Type B pancreatic cell (in vitro differentiated cells): Measurements from ENCODE around the gene A3GALT2. TPM values are rescaled to one million over a fixed set of nuclear protein-coding genes. Genes with fewer than 3 reads are reported as not detected.

Experiments used
- DNase-seq: peaks from one replicate; pipeline ENCODE4 v3.0.0; 2021; ENCODE audit warnings: mixed read lengths; ENCODE audit not compliant: unreplicated experiment; ENCODE audit errors: extremely low spot score
- H3K27ac Mint-ChIP-seq: 2 replicates; pipeline ENCODE4 v1.8.0; 2021; ENCODE audit warnings: mild to moderate bottlenecking, mixed read lengths
- H3K27me3 Mint-ChIP-seq: 2 replicates; pipeline ENCODE4 v1.8.0; 2021; ENCODE audit warnings: mixed read lengths
- H3K36me3 Mint-ChIP-seq: 2 replicates; pipeline ENCODE4 v1.8.0; 2021; ENCODE audit warnings: mixed read lengths
- H3K4me1 Mint-ChIP-seq: one replicate; pipeline ENCODE4 v1.8.0; 2021; ENCODE audit warnings: mixed read lengths; ENCODE audit not compliant: unreplicated experiment
- H3K4me3 Mint-ChIP-seq: 2 replicates; pipeline ENCODE4 v1.8.0; 2021; ENCODE audit warnings: mild to moderate bottlenecking, mixed read lengths
- H3K9me3 Mint-ChIP-seq: 2 replicates; pipeline ENCODE4 v1.8.0; 2021; ENCODE audit warnings: mixed read lengths
- total RNA-seq: library from RNA; stranded (reverse); gene quantifications from 2 replicates; pipeline ENCODE4 v1.2.1, GENCODE V29; 2021; ENCODE audit warnings: low replicate concordance
- TF ChIP-seq, protein P1 (sequence below): fragments of 200-600 bp; sonication (generic); conservative IDR thresholded peaks from 2 replicates; pipeline ENCODE4 v1.5.0; 2021; ENCODE audit warnings: antibody characterized with exemption, mild to moderate bottlenecking

Gene A3GALT2
- total RNA-seq, 1 donor from 2014 or later = 0.29 TPM

- DNase-seq = no peak
- TF ChIP-seq, protein P1, sequence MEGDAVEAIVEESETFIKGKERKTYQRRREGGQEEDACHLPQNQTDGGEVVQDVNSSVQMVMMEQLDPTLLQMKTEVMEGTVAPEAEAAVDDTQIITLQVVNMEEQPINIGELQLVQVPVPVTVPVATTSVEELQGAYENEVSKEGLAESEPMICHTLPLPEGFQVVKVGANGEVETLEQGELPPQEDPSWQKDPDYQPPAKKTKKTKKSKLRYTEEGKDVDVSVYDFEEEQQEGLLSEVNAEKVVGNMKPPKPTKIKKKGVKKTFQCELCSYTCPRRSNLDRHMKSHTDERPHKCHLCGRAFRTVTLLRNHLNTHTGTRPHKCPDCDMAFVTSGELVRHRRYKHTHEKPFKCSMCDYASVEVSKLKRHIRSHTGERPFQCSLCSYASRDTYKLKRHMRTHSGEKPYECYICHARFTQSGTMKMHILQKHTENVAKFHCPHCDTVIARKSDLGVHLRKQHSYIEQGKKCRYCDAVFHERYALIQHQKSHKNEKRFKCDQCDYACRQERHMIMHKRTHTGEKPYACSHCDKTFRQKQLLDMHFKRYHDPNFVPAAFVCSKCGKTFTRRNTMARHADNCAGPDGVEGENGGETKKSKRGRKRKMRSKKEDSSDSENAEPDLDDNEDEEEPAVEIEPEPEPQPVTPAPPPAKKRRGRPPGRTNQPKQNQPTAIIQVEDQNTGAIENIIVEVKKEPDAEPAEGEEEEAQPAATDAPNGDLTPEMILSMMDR = no peak
- H3K4me1 Mint-ChIP-seq = peaks cover 11% of the 10 kb centered on the region
- H3K27me3 Mint-ChIP-seq = no peaks in the 10 kb centered on the region
- no peak overlapping the region for H3K27ac Mint-ChIP-seq
- no peak overlapping the region for H3K4me3 Mint-ChIP-seq
- H3K9me3 Mint-ChIP-seq = no peaks in the 10 kb centered on the region
- H3K36me3 Mint-ChIP-seq = peaks cover 29% of the 10 kb centered on the region
Observed at GRCh38 chr1:33331444-33332356, 10.8 kb upstream of the A3GALT2 start.

DNA sequence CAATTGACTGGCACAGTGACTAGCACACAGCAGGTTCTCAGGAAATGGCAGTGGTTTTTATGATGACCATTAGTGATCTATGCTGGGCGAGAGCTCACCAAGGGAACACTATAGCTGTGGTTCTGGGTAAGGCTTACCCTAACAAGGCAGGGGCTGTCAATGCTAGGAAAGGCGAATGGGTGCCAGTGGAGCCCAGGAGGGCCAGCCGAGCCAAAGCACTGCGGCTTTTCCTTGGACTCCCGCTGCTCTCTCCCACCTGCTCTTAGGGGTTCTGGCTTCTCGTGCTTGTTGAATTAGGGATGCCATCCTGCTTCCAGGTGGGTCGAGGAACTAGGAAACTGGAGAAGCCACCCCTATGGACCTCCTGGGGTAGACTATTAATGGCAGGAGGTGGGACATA lies 10.0 kb upstream of the A3GALT2 start:
- Mint-ChIP-seq H3K27ac (no peak overlapping the region), H3K4me1 (peaks cover 7% of the 10 kb centered on the region), H3K36me3 (peaks cover 34% of the 10 kb centered on the region), H3K27me3 (no peaks in the 10 kb centered on the region), H3K4me3 (no peak overlapping the region), H3K9me3 (no peaks in the 10 kb centered on the region)
- TF ChIP-seq, protein P1 = no peak
- DNase-seq = no peak

DNA sequence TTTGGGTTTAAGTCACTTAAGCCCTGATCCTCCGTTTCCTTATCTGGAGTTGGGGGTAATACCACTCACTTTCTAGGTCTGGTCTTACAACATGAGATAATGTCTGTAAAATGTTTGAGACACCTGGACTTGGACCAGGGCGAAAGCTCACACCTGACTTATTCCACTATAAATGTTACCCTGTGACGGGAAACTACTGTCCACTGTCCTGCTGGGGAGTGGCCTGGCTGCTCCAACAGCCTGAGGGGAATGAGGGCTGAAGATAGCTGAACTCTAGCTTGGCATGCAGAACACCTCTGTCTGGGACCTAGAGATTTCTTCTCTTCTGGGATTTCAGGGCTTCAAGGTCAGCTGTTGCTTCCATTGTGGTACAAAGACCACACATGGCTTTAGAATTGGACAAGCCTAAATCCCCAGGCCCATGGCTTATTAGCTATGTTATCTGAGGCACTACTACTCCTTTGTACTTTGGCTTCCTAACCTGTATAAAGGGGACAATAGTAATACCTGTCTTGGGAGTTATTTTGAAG lies 9.5 kb upstream of the A3GALT2 start:
- no peaks in the 10 kb centered on the region for H3K27me3 Mint-ChIP-seq
- H3K36me3 Mint-ChIP-seq = peaks cover 38% of the 10 kb centered on the region
- H3K27ac Mint-ChIP-seq = no peak overlapping the region
- no peaks in the 10 kb centered on the region for H3K9me3 Mint-ChIP-seq
- TF ChIP-seq, protein P1 = no peak
- peaks cover 7% of the 10 kb centered on the region for H3K4me1 Mint-ChIP-seq
- no peak for DNase-seq
- no peak overlapping the region for H3K4me3 Mint-ChIP-seq

GRCh38 chr1:33329600-33330305 lies 8.9 kb upstream of the A3GALT2 start:
- no peaks in the 10 kb centered on the region for H3K27me3 Mint-ChIP-seq
- no peaks in the 10 kb centered on the region for H3K9me3 Mint-ChIP-seq
- no peaks in the 10 kb centered on the region for H3K4me1 Mint-ChIP-seq
- TF ChIP-seq, protein P1 = no peak
- DNase-seq = no peak
- H3K4me3 Mint-ChIP-seq = no peak overlapping the region
- H3K27ac Mint-ChIP-seq = no peak overlapping the region
- peaks cover 37% of the 10 kb centered on the region for H3K36me3 Mint-ChIP-seq

DNA sequence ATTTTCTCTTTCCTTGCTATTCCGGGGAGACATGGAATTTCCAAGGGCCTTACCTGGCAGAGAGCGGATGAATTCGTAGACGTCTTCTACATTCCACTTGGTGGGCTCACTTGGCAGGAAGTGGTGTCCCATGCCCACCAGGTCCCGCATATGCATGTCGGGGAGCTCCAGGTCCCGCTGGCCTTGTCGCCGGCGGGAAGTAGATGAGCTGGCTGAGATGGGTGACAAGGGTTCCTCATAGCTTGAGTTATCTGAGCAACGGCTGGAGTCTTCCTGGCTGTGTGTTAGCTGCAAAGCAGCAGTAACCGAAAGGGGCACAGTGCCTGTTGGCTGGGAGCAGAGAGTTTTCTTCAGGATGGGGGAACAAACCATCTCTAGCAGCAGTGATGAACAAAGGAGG lies 7.9 kb upstream of the A3GALT2 start:
- Mint-ChIP-seq H3K36me3 (peaks cover 31% of the 10 kb centered on the region), H3K4me3 (no peak overlapping the region), H3K27me3 (no peaks in the 10 kb centered on the region), H3K4me1 (no peaks in the 10 kb centered on the region), H3K27ac (no peak overlapping the region), H3K9me3 (no peaks in the 10 kb centered on the region)
- no peak for DNase-seq
- TF ChIP-seq, protein P1 = no peak
